ENCODE measurements around the gene BRPF1.
"Not testable (repeated sequence)": the region's sequence is repeated elsewhere in the genome, so short reads cannot be mapped to it uniquely, and the experiment has no call there.

Gene BRPF1

DNA sequence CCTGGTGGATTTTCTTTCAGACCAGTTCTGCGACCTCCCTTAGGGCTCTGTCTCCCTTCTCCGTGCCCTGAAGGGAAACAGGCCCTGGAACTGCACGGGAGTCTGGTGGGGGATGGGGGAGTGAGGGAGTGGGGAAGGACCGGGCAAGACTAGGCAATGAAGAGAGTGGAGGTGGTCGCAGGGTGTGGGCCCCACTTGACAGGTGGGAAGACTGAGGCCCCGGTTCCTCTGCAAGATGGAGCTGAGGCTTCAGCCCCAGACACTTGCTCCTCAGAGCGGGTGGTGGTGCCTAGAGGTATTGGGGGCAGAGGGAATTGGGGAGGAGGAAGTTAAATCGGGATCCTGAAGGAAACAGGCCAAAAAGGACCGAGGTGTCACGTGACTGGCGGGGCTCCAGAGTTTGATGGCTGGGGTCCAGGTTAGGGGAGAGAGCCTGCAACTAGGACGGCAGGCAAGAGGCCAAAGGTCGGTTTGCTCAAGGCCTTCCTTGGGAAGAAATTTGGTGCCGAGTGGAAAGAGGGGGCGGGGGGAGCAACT, 38.8 kb downstream of the BRPF1 start:
- DNase-seq, result no peak

GRCh38 chr3:9771007-9771406, 39.5 kb downstream of the BRPF1 start:
- not testable (repeated sequence) for DNase-seq

DNA sequence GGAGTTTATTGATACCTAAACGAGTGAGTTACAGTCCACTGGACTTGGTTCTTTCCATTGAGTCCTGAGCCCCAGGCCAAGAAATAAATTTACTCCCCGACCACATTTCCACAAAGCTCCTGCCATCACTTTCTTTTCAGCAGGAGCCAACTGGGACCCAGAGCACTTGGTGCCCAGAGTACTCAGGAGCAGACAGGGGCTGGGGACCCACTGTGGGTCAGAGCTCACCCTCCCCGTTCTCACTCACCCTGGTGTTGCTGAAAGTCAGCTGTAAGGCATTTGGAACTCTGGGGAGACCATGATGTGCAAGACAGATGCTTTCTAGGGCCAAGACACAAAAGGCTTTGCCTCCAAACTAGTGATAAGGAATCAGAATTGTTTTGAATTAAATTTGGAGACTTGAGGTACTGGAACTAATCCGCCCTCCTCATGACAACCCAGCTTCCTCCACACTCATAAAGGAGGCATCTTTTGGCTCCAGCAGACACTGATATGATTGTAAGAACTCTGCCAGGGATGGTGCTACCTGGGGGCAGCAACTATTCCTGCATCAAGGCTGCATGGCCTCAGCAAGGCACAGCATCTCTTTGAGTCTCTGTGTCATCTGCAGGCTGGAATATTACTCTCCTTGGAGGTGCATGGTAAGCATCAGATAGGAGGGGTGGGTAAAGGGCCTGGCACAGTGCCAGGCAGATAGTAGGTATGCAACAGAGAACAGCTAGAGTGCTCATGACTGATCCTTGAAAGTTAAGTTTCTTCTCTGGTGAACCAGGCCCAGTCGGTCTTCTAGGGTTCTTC, 45.6 kb downstream of the BRPF1 start:
- DNase-seq, result peak; percentile 66

- no peak for DNase-seq
Measured at GRCh38 chr3:9777694-9778021, 46.1 kb downstream of the BRPF1 start.

- DNase-seq, result no peak
Measured at GRCh38 chr3:9778143-9779074, 46.9 kb downstream of the BRPF1 start.

DNA sequence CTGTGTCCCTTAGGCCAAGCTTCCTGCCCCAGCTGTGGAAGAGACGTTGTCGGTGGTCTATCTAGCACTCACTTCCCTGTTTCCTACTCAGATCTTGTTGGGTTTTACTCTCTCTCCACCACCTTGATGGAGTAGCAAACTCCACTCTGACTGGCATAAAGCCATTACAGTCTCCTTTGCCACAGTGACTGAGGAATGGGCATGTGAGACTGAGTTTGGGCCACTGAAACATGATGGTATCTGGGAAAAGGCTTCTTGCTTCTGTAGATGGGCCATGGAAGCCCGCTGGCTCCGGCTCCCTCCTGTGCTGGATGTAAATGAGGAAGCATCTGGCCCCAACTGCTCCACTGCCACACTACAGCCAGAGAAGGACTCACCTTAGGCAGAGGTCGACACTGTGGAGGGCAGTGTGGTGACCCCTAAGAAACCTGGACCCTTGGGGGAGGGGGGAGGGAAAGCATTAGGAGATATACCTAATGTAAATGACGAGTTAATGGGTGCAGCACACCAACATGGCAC, 47.6 kb downstream of the BRPF1 start:
- no peak for DNase-seq

- DNase-seq, result peak; percentile 50
Measured at GRCh38 chr3:9779721-9780457, 48.4 kb downstream of the BRPF1 start.

DNA sequence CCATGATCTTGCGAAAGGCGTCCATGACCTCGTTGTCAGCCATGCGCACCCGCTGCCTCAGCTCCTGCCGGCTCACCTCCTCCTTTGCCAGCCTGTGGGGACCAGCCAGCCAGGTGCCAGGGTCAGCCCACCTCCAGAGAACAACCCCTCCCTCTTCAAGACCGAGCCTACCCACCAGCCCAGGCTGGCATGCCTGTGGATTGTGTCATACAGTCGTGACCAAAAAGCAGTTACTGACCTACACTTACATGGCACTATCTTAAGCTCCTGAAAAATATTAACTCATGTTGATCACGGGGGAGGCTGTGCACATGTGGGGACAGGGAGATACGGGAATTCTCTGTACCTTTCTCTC, 48.9 kb downstream of the BRPF1 start:
- DNase-seq, result no peak

- DNase-seq, result no peak
Measured at GRCh38 chr3:9780910-9781309, 49.4 kb downstream of the BRPF1 start.

DNA sequence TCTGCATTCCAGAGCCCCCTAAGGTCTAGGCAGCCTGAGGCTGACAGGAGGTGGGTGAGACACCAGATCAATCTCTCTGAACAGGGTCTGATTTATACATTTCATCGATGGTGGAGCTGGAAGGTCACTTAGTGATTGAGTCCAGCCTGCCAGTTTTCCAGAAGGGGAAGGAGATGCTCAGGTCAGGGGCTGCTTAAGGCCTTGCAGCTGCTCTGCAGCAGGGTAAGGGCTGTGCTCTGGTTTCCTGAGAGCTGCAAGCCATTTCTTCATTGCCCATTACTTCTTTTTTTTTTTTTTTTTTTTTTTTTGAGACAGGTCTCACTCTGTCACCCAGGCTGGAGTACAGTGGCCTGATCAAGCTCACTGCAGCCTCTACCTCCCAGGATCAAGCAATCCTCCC, 50.0 kb downstream of the BRPF1 start:
- no peak for DNase-seq

GRCh38 chr3:9781978-9782603, 50.6 kb downstream of the BRPF1 start:
- peak; percentile 71 for DNase-seq

DNA sequence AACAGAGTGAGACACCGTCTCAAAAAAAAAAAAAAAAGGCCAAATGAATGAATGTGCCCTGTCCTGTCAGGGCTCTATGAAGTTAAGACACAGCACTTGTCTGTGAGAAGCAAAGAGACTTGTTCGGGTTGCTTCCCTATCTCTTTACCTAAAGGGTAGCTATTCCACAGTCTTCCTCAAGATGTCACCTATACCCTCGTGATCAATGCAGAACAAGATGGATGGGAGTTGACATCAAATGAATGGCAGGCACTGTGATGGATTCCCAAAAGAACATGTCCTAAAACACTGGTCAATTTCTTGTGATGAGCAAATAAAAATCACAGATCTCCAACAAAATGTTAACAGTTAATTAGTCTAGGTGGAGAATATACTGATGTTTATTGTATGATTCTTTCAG, 51.2 kb downstream of the BRPF1 start:
- peak; percentile 53 for DNase-seq

DNA sequence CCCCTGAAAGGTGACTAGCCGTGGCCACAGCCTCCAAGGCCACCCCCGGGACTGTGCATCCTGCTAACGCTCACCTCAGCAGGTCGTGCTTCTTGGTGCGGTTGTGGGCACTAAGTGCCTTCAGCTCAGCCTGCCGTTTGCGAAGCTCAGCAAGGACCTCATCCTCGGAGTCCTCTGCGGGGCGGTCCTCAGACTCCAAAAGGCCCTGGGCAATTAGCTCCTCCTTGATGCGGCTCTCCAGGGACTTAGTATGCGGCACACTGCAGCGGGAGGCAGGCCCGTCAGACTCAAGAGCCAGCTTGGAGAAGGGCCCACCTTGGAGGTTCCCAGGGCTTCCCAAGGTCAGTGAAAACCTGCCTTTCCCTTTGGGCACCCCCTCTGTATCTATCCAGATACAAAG, 52.4 kb downstream of the BRPF1 start:
- DNase-seq, result no peak

DNA sequence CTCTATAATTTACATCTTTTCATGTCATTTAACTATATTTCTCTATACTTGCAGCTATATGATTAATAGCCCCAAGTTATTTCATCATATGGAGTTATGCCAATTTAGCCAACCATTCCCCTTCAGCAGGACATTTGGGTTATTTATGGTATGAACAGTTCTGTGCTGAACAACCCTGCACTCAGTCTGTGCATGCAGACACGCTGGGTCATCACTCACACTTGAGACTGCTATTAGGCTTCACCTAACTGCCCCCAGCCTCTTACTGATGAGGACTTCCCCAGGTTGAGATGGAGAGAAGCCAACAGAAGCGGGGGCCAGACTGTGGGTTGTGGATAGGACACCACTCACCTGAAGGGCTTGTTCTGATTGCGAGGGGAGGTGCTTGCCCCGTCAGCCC, 53.4 kb downstream of the BRPF1 start:
- DNase-seq, result no peak

DNA sequence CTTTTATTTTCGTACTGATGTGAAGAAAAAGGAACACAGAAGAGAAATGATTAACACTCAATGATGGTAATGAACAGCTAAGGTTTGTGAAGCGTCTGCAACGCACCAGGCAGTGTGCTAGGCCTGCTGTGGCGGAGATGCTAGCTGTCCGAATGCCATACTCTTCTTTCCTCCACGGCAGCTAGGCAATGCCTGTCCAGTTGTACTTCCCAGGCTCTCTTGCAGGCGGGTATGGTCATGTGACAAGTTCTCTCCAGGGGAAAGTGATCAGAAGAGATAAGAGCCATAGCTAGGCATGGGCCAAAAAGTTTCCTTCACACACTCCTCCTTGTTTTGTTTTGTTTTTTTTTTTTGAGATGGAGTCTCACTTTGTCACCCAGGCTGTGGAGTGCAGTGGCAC, 54.1 kb downstream of the BRPF1 start:
- DNase-seq, result peak; percentile 66

DNA sequence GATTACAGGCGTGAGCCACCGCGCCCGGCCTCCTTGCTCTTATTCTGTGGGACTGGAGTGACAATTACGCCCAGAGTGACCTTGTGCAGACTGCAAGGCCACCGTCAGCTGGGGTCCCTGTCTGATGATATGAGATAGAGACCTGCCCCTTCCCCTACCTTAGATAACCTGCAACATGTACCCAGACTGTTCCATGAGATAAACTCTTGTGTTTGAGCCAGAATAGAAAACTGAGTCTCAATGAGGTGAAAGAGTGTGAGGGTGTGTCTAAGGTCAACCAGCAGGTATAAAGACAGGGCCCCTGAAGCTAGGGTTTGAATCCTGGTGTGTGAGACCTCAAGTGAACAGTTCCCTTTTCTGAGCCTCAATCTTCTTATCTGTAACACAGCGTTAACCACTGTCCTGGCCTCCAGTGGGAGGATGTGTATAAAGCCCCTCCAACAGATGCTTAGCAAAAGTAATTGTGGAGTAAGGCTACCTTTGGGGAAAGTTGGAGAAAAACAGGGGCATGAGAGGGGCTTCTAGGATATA, 54.7 kb downstream of the BRPF1 start:
- peak; percentile 51 for DNase-seq

DNA sequence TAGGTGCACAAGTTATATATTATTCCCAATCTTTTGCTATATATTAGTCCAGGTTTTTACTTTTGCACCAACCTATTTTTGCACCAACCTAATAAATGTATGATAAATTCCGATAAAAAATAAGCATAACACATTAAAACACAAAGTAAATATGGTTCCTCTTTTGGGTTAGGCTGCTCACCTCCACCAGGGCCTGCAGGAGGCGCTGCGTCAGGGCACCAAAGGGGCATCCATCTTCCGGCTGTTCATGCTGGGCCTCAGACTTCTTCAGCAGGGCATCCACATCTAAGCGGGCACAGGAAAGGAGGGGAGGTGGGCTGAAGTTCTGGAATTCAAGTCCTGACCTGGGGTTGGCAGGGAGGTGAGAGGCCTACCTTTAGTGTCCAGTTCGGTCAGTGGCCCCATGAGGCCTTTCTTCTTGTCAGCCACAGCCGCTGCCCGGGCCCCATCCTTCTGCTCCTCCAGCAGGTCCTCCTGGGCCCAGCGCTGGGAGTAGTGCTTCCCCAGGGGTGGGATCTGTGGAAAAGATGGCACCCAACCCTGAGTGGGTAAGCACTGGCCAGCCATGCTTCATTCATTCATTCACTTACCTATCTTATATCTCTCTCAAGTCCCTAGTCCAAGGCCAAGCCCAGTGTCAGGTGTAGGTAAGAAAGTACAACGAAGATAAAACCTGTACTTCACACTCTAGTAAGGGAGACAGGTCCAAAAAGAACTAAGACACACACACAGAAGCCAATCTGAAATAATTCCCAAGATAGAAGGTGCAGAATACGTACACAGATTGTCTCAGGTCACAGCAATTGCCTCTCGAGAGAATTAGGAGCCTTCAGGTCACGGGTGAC, 55.5 kb downstream of the BRPF1 start:
- DNase-seq, result peak; percentile 31

DNA sequence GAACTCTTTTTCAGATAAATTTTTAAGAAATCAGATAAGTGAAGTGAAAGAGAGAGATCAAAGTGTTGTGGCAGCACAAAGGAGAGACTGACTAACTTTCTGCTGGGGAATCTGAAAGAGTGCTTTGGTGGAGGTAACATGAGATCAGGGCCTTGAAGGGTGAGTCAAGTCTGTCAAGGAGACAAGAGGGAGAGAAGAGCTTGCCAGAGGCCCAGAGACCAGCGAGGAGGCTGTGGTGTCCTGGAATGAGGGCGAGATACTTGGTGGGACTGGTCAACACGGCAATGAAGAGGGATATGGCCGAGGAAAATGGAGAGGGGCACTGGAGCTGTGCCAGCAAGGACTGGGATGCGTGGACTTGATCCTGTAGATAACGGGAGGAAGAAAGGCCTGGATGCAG, 56.2 kb downstream of the BRPF1 start:
- DNase-seq, result no peak

DNA sequence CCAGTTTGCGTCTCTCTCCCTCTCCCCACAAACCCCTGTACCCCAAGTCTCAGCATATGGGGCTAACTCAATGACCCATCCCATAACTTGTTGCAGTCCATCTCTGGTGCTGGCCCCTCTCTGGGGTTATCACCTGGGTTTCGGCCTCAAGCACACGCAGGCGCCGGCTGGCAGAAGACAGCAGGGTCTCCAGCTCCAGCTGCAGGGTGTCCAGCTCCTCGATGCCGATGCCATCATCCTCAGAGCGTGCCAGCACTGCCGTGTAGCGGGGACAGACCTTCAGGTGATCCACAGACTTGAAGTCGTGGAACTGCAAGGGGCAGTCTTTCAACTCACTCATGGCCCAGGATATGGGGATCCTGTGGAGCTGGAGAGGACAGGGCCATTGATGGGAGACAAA, 59.6 kb downstream of the BRPF1 start:
- DNase-seq, result no peak

GRCh38 chr3:9791790-9792404, 60.4 kb downstream of the BRPF1 start:
- no peak for DNase-seq

Data from hematopoietic multipotent progenitor cell treated with erythropoietin and hydrocortisone succinate and interleukin-3 and kit ligand, for 8 days (in vitro differentiated cells).